Activated effector memory CD4-positive, alpha-beta T cell treated with Interleukin-2 at 50 U/mL for 16 hours (primary cell): ENCODE data around the gene CFL1.
A peak's percentile ranks its signal among the peaks of the same experiment; 100 is the strongest.
"Not testable (repeated sequence)": the region's sequence is repeated elsewhere in the genome, so short reads cannot be mapped to it uniquely, and the experiment has no call there.

Experiments used
- DNase-seq: peaks from one replicate; pipeline ENCODE4 v3.0.0-alpha.2; 2020

Gene CFL1

DNA sequence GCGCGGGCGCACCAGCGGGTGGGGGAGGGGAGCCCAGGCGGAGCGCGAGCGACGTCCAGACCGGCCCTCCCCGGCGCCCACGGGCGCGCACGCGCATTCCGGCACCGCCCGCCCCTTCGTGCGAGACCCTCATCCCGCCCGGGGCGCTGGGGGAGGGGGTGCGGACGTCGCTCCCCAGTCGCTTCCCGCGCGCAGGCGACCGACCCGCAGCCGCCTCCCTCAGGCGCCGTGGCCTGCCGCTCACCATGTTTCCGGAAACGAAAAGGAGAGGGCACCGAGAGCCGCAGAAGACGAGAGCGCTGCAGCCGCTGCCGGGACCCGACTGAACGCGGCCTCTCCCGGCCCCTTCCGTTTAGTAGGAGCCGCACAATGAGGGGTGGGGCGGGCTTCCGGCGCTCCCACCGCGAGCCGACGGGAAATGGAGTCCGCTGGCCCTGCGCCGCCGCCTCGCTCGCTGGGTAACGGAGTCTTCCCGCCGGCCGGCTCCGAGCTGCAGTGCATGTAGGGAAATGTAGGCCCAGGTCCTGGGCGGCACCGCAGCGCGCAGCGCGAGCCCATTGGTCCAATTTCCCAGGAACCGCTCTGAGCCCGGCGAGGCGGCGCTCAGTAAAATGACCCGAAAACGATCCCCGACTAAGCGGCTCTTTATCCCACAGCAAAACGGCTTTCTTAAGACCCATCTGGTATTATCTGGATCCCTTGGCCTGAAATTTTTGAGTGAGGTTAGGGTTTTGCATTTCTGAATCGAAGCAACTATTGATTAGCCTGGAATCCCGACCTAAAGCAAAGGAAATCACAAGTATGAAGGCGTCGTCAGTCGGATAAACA is at the start of gene CFL1:
TSS of gene CFL1 (minus strand) at position 328 of the 828 bp plus-strand sequence. CDS start at position 247, 81 bp downstream.
- peak; percentile 96 for DNase-seq

DNA sequence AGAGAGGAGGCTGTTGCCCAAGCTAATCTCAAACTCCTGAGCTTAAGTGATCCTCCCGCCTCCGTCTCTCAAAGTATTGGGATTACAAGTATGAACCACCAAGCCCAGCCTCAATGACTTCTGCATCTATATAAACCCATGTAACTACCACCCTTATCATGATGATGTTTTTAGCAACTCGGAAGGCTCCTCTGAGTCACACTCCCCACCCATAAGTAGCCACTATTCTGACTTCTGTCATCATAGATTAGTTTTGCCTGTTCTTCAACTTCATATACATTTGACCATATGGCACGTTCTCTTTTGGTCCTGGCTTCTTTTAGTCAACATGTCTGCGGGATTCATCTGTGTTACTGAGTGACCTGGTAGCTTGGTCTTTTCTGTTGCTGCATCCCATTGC is 48.6 kb upstream of the CFL1 start:
- no peak for DNase-seq

DNA sequence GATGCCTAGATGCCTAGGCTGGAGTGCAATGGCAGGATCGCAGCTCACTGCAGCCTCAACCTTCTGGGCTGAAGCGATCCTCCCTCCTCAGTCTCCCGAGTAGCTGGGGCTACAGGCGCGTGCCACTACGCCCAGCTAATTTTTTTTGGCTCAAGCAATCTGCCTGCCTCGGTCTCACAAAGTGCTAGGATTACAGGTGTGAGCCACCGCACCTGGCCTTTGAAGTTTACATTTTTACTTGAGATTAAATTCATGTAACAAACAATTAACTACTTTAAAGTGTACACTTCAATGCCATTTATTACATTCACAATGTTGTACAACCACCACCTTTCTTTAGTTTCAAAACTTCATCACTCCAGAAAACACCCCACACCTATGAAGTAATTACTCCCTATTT is 45.7 kb upstream of the CFL1 start:
- DNase-seq, result no peak

GRCh38 chr11:65903068-65903481 is 45.1 kb upstream of the CFL1 start:
- DNase-seq, result no peak

DNA sequence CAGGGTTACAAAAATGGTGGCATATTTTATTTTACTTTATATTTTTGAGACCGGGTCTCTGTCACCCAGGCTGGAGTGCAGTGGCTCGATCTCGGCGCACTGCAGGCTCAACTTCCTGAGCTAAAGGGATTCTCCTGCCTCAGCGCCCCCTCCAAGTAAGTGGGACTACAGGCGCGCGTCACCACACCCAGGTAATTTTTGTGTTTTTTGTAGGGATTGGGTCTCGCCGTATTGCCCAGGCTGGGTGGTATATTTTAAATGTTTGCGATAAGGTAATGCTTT is 42.9 kb upstream of the CFL1 start:
- no peak for DNase-seq

DNA sequence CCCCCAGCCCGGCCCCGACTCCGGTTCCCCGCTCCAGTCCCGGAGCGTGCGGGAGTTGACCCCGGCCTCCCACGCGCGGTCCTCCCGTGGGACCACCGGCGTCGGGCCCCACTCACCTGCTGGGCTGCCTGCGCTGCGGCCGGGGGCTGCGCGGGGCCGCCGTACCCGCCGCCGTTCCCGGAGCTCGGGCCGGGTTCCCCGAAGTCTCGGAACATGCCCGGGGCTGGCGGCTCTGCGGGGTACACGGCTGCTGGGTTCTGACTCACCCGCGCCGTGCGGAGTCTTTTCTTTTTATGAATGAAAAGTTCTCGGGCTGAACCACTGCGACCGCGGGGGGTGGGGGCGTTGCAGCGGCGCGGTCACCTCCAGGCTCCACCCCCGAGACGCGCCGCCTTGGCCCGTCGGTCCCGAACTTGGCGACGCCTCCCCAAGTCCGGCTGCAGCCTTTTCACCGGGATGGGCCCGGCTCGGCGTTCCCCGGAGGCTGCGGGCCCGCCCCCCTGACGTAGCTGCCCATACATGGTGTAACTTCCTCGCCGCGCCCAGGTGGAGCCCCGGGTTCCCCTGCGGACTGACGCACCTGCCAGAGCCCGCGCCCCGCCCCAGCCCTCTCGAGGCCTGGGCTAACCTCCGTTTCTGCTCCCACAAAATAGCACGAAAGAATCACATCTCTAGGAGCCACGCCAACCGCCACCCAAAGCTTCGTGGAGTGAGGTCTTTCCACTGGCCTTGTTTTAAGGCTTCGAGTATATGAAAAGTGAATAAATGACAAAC is 42.3 kb upstream of the CFL1 start, which contains the start of gene FOSL1:
TSS of gene FOSL1 (minus strand) at position 264 of the 774 bp plus-strand sequence. CDS start at position 215, 49 bp downstream.
- DNase-seq, result peak; percentile 86

DNA sequence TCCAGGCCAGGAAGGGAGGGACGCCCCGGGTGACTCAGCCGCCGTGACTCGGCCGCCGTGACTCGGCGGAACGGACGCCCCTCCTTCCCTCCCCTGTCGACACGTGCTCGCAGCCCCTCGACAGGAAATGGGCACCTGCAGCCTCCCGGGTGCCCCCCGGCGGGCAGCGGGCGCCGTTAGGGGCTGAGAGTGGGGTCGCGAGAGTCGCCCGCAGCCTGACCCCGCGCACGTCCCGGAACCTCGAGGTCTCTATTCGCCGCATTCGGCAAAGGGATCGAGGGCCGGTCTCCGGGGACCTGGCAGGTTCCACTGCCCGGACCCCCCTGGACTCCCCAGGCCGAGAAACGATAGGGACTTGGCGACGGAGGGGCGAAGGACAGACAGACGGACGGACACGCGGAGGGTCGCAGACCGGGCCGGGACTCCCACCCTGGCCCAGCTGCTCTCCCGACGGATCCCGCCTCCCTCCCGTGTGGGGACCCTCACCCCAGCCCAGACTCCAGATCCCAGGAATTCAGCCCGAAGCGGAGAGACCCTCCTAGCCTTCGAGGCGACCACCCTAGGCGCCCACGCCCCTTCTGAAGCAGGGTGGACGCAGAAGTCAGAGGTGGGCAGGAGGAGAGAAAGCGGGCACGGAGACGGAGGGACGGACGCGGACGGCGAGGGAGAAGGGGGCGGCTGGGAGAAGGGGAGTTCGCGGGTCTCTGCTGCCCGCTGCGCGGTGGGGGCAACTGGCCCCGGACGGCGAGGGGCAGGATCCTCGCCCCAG is 41.6 kb upstream of the CFL1 start:
- DNase-seq, result peak; percentile 35

DNA sequence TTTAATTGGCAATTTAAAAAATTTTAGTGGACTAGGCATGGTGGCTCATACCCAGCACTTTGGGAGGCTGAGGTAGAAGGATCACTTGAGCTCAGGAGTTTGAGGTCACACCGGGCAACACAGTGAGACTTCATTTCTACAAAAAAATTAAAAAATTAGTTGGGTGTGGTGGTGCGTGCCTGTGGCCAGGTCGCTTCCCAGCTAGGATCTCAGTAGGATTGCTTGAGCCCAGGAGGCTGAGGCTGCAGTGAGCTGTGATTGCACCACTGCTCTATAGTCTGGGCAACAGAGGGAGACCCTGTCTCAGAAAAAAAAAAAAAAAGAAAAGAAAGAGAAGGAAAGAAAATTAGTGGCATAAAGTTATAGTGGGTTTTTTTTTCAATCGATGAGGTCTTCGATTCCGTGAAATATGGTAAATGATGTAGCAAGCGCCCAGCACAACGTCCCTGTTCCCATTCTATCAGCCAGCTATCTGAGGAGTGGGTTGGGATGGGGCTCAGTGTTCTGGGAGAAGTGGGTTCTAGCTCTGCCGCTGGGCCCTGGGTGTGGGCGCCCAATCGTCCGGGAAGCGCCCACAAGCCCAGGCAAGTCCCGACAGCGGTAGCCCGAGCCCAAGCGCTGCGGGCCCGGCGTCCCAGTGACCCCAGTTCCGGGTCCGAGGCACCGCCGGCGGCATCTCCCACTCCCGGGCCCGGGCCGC is 40.8 kb upstream of the CFL1 start:
- DNase-seq, result no peak

DNA sequence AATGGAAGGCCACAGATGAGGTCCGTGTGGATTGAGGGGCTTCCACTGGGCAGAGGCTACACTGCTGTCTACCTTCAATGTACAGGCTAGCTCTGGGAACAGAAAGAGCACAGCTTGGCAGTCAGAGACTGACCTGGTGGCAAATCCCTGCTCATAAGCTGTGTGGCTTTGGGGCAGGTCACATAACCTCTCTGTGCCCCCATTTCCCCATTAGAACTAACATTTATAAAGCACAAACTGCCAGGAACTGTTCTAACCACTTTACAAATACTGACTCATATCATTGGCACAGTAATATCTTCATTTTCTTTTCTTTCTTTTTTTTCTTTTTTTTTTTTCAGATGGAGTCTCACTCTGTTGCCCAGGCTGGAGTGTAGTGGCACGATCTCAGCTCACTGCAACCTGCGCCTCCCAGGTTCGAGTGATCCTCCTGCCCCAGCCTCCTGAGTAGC is 39.1 kb upstream of the CFL1 start:
- no peak for DNase-seq

DNA sequence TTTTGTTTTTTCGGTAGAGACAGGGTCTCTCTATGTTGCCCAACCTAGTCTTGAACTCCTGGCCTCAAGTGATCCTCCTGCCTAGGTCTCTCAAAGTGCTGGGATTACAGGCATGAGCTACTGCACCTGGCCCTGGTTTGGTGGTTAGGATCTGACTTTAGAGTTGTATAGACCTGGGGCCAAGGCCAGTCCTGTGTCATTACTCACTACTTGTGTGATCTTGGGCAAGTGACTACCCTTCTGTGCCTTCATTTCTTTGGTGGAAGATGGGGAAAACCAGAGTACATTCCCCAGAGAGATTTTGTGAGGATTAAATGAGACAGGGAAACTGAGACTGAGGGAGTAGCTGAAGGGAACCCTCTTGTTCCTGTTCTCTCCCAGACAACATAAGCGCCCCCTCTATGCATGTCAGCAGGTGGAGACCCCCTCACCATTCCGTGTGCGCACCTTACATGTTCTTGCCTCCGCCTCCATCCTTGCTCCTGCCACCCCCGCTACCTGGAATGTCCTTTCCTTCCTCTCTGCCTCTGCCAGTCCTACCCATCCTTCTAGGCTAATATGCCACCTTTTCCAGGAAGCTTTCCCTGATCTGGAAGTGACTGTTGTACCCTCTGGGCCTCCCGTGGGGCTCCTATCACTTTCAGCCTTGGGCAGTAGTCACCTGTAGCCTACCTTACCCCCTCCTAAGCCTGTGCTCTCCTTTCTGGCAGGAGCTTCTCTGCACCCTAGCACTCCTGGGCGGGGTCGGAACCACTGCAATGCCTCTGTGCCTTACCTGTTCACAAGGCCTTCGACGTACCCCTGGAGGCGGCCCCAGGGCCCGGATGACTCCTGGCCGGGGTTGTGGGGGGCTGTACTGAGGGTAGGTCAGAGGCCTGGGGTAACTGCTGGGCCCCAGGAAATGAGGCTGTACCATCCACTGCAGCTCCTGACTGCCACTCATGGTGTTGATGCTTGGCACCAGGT is 38.3 kb upstream of the CFL1 start:
- no peak for DNase-seq

DNA sequence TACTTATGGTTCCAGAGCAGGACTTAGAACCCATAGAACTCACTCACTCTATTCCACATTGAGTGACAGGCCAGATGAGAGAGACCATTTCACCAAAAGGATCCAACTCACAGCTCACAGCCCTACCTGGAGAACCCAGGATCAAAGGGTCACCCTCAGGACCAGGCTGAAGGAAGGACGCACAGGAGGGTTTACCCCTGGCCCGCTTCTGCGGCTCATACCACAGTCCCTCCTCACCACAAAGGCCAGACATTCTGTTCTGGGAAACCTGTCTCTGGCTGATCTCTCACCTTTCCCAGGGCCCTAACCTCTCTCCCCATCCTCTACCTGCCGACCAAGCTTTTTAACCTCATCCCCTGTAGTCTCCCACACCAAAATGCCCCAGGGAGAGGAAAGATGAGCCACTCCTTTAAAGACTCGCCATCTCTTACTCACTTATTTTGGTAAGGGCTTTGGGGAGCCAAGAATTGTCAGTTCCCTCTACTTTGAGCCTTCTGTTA is 37.6 kb upstream of the CFL1 start:
- DNase-seq, result no peak

- DNase-seq, result no peak
These were observed 36.1 kb upstream of the CFL1 start for GRCh38 chr11:65894034-65894591.

DNA sequence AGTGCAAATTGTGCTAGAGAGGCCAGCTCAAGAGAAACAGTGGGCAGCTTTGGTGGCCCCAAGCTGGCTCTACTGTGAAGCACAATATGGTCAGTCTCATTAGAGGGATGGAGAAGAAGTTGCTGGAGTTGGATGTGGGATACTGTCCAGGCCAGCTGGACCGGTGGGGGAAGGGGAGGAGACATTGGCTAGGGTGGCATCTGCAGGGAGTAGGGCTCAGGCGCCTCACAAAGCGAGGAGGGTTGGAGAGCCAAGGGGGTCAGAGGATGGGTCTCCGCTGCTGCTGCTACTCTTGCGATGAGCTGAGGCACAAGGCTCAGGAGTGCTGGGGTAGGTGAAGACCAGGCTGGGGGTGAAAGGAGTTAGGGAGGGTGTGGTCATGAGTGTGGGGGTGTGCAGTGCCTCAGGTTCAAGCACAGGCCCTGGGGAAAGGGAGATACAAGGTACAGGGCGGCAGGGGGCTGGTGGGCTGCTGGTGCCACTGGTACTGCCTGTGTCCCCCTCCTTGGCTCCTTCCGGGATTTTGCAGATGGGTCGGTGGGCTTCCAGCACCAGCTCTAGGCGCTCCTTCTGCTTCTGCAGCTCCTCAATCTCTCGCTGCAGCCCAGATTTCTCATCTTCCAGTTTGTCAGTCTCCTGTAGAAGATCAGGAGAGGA is 34.8 kb upstream of the CFL1 start:
- no peak for DNase-seq

DNA sequence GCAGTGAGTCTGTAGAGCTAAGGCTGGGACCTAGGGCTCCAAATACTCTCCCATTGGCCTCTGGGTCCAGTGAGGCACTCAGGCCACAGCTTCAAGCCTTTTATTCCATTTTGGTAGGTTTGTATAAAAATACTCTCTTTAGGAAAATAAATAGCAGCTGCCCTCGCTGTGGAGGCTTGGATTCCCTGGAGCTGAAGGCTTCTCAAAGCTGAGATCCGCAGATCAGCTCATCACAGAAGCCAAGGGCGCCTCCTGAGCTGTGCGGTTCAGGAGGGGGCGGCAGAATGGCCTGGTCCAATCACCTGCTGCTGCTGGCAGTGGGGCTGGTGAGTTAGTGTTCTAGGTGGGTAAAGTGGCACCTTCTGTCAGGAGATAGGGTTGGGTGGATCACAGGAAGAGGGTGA is 34.2 kb upstream of the CFL1 start:
- not testable (repeated sequence) for DNase-seq

GRCh38 chr11:65891219-65892136 is 33.5 kb upstream of the CFL1 start:
- no peak for DNase-seq

- DNase-seq, result peak; percentile 97
These were observed 32.6 kb upstream of the CFL1 start, which contains the start of gene CCDC85B for GRCh38 chr11:65890324-65891218. TSS of gene CCDC85B (plus strand) at chr11:65890673. CDS start at chr11:65890784, 111 bp downstream.

DNA sequence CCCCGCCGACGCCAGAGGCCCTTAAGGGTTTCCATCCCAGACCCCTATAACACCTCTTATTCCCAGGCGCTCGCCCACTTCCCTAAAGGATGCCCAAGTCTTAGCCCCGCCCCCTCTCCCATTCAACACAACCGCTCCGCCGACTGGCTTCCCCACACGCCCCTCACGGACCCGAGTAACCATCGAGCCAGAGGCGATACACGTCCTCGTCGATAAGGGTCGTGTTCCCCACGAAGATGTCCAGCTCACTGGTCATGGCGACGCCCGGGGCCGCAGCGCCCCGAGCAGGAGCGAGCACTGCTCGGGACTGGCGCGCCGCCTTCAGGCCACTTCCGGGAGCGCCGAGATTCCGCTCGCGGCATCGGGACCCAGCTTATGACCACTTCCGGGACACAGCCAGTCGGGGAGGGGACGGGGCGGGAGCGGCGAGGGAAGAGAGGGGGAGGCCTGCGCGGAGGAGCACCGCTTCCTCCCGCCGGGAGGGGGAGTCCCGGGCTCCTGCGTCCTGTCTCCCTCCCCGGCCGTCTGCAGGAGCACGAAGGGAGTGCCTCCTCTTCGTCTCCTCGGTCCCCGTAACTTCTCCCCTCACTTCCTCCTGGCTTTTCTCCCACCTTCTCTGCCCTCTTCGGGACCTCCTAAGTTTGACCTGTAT is 30.3 kb upstream of the CFL1 start, which contains the start of gene FIBP:
TSS of gene FIBP (minus strand) at position 309 of the 652 bp plus-strand sequence. CDS start at position 256, 53 bp downstream.
- DNase-seq, result peak; percentile 94
